Measurements from ENCODE around the gene PHF19.

PHF19 gene

DNA sequence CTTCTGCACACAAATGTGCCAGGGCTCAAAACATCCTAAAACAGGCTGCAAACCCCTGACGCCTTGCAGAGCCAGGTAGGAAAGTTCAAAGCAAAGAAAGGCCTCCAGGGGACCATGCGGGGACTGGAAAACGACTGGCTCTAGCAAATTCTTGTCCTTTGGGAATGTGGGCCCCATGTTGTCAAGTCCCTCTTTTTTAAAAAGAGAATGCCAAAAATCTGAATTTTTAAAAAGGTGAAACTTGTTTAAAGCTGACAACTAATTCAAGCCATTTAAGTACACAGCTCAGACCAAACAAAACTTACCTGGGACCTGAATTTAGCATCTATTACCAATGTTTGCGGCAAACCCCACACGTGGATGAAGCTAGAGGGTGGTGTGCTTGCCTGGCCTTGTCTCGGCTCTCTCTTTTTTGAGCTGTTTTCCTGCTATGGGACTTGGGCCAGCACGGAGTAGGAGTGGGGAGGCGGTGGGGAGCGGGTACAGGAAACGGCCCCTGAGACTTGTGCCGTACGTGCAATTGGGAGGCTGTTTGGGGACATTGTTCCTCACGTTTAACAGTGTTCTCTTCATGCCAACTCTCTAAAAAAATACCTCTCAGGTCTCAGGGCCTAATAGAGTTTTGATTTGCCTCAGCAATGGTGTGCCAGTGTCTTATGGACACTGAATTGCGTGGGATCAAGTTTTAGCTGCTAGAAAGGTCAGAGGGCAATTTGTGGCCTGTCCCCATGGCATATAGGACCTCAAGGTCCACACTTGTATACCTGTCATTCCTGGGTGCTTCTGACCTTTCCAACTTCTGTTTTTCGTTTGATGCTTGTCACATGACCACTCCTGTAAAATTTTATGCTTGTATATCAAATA is 15.1 kb upstream of the PHF19 start:
- no peak for DNase-seq

GRCh38 chr9:120891245-120891883 is 14.4 kb upstream of the PHF19 start:
- DNase-seq: peak; percentile 32

- DNase-seq: no peak
Measured at GRCh38 chr9:120890320-120891244, 13.6 kb upstream of the PHF19 start.

GRCh38 chr9:120889606-120890271 is 12.8 kb upstream of the PHF19 start:
- DNase-seq: no peak

DNA sequence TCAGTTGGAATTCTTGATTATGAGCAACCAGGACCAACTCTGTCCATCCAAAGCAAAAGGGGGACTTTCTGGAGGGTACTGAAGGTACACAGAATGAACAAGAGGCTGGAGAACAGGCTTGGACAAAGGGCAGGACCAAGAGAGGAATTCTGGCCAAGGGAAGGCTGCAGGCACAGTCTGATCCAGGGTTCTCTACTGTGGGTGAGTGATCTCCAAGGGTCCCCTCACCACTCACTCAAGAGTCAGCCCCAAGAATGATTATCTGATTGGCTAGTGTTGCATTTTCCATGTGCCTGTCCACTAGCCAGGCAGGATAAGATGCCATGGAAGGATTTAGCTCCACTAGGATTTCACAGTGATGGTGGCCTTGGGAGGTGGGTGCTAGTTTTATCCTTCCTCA is 11.6 kb upstream of the PHF19 start:
- DNase-seq: no peak

DNA sequence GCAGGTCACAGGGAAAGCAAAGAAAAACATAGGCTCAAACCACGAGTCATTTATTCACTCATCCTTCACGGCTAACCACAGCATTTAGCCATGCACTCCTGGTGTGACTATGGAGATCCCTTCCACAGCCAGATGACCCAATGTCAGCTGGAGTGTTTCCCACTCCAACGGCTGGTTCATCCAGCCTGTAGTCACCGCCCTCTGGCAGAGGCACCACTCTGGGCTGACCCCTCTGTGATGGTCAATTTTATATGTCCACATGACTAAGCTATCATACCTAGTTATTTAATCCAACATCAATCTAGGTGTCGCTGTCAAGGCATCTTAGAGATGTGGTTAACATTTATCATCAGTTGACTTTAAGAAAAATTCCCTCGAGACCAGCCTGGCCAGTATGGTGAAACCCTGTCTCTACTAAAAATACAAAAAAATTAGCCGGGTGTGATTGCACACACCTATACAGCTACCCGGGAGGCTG is 9.5 kb upstream of the PHF19 start:
- no peak for DNase-seq

- DNase-seq: no peak
Measured at GRCh38 chr9:120885958-120886357, 9.0 kb upstream of the PHF19 start.

- DNase-seq: no peak
Measured at GRCh38 chr9:120885457-120885856, 8.5 kb upstream of the PHF19 start.

GRCh38 chr9:120883608-120883996 is 6.6 kb upstream of the PHF19 start:
- DNase-seq: no peak

DNA sequence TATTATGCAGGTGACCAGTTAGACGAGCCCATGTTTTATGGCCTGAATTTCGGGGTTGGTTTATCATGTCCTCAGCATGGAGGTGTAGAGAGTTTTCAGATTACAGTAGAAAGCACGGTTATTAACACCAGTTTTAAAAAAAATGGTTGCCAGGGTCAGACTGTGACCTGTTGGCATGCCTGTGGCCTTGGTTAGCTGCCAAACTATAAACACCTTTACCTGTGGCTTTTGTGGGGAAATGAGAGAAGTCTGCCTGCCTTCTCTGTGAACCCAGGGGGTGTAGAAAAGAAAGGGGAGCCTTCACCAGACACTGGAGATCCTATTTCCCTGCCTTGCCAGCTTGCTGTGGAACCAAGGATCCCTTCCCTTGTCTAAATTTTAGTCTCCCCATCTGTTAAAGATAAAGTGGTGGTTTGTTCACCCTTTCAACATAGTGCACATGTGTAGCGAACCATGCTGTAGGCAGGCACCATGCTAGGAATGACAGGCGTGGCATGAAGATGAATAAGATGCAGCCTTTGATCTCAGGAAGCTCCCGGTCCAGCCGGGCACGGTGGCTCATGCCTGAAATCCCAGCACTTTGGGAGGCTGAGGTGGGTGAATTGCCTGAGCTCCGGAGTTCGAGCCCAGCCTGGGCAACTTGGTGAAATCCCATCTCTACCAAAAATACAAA is 6.1 kb upstream of the PHF19 start:
- DNase-seq: no peak

GRCh38 chr9:120879446-120879845 is 2.5 kb upstream of the PHF19 start:
- no peak for DNase-seq

DNA sequence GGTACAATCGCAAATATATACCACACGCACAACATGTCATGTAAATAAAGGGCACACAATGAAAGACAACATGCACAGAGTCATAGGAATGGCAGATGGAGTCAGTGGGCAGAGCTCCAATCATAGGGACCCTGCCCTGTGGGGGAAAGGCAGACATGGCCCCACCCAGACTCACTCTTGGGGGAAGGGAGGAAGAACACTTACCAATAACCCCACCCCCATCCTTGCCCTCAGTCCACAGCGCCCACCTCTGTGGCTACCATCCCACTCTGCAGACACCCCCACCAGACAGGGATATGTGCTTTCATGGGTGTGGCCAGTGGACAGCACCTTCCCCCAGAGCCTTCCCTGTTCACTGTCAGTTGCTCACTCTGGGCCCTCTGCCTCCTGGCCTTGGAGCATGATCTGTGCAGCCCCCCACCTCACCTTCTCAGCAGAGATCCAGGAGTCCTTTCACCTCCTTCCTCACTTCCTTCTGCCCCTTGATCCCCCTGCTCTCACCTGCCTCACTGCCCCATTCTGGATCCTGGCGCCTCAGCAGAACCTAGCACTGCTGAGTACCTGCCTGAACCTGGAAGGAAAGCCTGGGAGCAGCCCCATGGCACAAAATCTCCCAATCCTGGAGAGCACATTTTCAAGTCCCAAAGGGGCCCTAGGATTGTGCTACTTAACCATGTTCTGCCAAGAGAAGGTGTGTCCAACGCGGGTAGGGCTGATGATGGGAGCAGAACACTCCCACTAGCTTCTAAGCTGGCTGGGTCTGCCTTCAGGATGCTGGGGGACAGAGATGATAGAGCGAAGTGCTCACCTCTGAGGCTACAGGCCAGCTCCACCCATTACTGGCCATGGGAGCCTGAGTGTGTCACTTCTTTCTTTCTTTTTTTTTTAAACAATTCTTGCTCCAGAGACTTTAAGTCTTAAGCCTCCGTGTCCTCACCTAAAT is 1.5 kb upstream of the PHF19 start:
- no peak for DNase-seq

DNA sequence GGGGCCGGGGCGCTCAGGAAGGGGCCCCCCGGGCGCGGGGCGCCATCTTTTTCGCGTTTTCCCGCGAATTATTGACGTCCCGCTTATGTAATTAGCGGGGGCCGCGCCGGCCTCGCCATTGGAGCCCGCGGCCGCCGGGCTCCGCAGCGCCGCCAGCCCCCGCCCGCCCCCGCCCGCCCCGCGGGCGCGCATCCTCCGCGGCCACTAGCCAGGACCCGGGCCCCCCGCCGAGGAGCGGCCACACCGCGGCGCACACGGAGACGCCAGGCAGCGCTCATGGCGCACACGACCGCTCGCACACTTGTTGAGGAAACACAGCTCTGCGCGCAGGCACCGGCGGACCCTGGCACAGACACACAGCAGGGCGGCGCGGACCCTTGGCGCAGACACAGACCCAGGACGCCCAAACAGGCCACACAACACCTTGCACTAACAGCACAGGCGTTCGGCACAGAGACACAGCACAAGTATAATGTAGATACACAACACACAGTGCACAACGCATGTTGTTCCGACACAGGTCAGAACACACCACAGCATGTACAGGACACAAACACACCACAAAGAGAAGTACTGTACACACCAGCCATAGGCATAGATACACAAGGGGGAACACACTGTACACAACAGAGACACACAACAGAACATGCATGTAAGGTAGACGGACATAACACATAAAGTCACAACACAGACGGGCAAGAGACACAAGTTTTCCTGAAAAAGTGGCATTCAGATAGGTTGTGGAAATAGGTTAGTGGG is 467 bp upstream of the PHF19 start:
- DNase-seq: peak; percentile 54

- peak; percentile 74 for DNase-seq
Measured at GRCh38 chr9:120875954-120876841, 790 bp downstream of the PHF19 start.

- no peak for DNase-seq
Measured at GRCh38 chr9:120875643-120875953, 1.4 kb downstream of the PHF19 start.

- no peak for DNase-seq
Measured at GRCh38 chr9:120875195-120875565, 1.8 kb downstream of the PHF19 start.

DNA sequence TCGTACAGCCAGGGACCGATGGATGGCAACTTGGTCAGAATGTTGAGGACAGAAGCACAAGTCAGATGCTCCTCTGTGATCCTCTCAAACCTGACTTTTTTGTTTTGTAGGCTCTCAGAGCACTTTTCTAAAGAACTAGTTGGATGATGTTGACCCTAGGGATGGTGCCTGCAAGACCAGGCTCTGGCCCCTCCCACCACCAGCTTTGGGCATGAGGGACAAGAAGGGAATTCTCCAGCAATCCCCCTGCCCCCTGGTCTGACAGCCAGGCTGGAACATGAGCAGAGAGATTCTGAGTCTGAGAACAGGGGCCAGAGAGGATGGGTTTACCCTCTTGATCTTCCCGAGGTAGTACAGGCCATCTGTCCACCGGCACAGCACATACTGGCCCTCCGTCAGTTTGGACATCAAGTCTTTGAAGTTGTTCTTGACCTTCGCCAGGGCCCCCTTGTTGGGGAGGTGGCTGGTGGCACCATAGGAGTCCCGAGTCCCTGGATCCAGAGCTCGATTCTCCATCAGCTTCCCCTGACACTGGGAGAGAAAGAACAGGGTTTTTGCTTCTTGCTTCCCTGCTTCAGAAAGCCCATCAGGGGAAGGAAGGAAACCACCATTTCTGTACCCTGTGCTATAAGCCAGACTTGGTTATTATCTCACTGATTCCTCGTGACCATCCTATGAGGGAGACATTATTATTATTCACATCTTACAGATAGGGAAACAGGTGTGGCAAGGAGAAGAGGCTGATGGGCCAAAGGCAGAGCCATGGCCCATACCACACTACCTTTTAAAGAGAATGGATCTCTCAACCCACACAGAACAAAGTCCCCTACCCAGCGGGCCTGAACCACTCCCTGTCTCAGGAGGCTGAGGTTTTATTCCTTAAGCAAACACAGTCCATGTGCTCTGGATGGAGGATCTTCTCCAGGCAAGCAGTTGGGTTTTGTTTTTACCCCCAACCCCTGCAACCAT is 2.5 kb downstream of the PHF19 start:
- no peak for DNase-seq

- no peak for DNase-seq
Measured at GRCh38 chr9:120873512-120873911, 3.5 kb downstream of the PHF19 start.
